HepG2 (cell line): ENCODE results near the gene STRN4. TPM values are rescaled to one million over a fixed set of nuclear protein-coding genes. Genes with fewer than 3 reads are reported as not detected.

Experiments used
- ESRRA ChIP-seq: sonication (generic); formaldehyde crosslinking; IDR thresholded peaks from 2 replicates; pipeline ENCODE4 v1.5.1; 2020; ENCODE audit warnings: mild to moderate bottlenecking, low read depth, missing genetic modification reagents
- KDM5B ChIP-seq: sonication (generic); formaldehyde crosslinking; IDR thresholded peaks from 2 replicates; pipeline ENCODE4 v1.4.0; 2020; ENCODE audit warnings: missing genetic modification reagents, mild to moderate bottlenecking, borderline replicate concordance
- MEIS1 ChIP-seq: sonication (generic); formaldehyde crosslinking; IDR thresholded peaks from 2 replicates; pipeline ENCODE4 v1.9.0; 2021; ENCODE audit warnings: mild to moderate bottlenecking, missing genetic modification reagents, moderate library complexity, borderline replicate concordance
- NFKB2 ChIP-seq: sonication (generic); formaldehyde crosslinking; IDR thresholded peaks from 2 replicates; pipeline ENCODE4 v1.4.0; 2020; ENCODE audit warnings: missing genetic modification reagents, borderline replicate concordance
- RAD21 ChIP-seq: fragments of 450-650 bp; formaldehyde crosslinking; IDR thresholded peaks from 2 replicates; pipeline ENCODE4 v1.5.0; 2020; ENCODE audit warnings: mild to moderate bottlenecking
- SALL1 ChIP-seq: sonication (generic); formaldehyde crosslinking; IDR thresholded peaks from 2 replicates; pipeline ENCODE4 v1.8.0; 2022; ENCODE audit warnings: mild to moderate bottlenecking, missing genetic modification reagents
- STAG1 ChIP-seq: sonication (generic); formaldehyde crosslinking; IDR thresholded peaks from 2 replicates; pipeline ENCODE4 v1.4.0; 2020; ENCODE audit warnings: missing genetic modification reagents
- TEAD3 ChIP-seq: optimal IDR thresholded peaks from 2 replicates; pipeline ENCODE3; 2016; ENCODE audit warnings: borderline replicate concordance
- TFAP4 ChIP-seq: sonication (generic); IDR thresholded peaks from 2 replicates; pipeline ENCODE4 v1.6.1; 2016; ENCODE audit warnings: low read depth, borderline replicate concordance
- ZBTB38 ChIP-seq: sonication (generic); formaldehyde crosslinking; IDR thresholded peaks from 2 replicates; pipeline ENCODE4 v1.5.1; 2020; ENCODE audit warnings: mild to moderate bottlenecking, missing genetic modification reagents
- ZNF235 ChIP-seq: sonication (generic); formaldehyde crosslinking; IDR thresholded peaks from 2 replicates; pipeline ENCODE4 v1.8.1; 2023; ENCODE audit warnings: mild to moderate bottlenecking, missing genetic modification reagents, borderline replicate concordance
- ZNF362 ChIP-seq: sonication (generic); formaldehyde crosslinking; IDR thresholded peaks from 2 replicates; pipeline ENCODE4 v1.4.0; 2020; ENCODE audit warnings: missing genetic modification reagents, mild to moderate bottlenecking, borderline replicate concordance
- ZNF430 ChIP-seq: sonication (generic); formaldehyde crosslinking; IDR thresholded peaks from 2 replicates; pipeline ENCODE4 v1.9.0; 2021; ENCODE audit warnings: mild to moderate bottlenecking, missing genetic modification reagents
- ZNF44 ChIP-seq: sonication (generic); formaldehyde crosslinking; IDR thresholded peaks from 2 replicates; pipeline ENCODE4 v1.5.1; 2020; ENCODE audit warnings: mild to moderate bottlenecking, missing genetic modification reagents
- ZNF580 ChIP-seq: IDR thresholded peaks from 2 replicates; pipeline ENCODE4 v1.6.1; 2016; ENCODE audit warnings: low read depth, borderline replicate concordance
- ZNF687 ChIP-seq: sonication (generic); formaldehyde crosslinking; IDR thresholded peaks from 2 replicates; pipeline ENCODE4 v1.5.1; 2020; ENCODE audit warnings: mild to moderate bottlenecking, missing genetic modification reagents, moderate library complexity
- ZNF768 ChIP-seq: sonication (generic); formaldehyde crosslinking; IDR thresholded peaks from 2 replicates; pipeline ENCODE4 v1.4.0; 2020; ENCODE audit warnings: missing genetic modification reagents
- polyA plus RNA-seq, 8 experiments: library from polyadenylated mRNA; depleted of rRNA in 3 of 8; stranded (reverse) in 7 of 8; unstranded in 1 of 8; fragments of >200 nt; fragmentation: Illumina TruSeq in 4 of 8; extraction: Trizol in 4 of 8; gene quantifications; 2 replicates each; pipeline versions ENCODE4 v1.2.1 to v1.2.3, GENCODE V29; 2011 to 2016; ENCODE audit warnings: low read depth in 4 of 8, missing spikeins in 1 of 8, mixed read lengths in 1 of 8; ENCODE audit not compliant: insufficient read depth in 1 of 8
- total RNA-seq, 5 experiments: library from RNA; depleted of rRNA; stranded (reverse); fragments of >200 nt; fragmentation: Illumina TruSeq; extraction: Trizol; gene quantifications; 2 replicates each; pipeline ENCODE4 v1.2.3, GENCODE V29; 2016; ENCODE audit warnings: low read depth in 1 of 5
- TF ChIP-seq, protein P1 (sequence below): sonication (generic); formaldehyde crosslinking; IDR thresholded peaks from 2 replicates; pipeline ENCODE4 v1.9.0; 2022; ENCODE audit warnings: missing genetic modification reagents, mild to moderate bottlenecking, borderline replicate concordance
- TF ChIP-seq, protein P2 (sequence below): sonication (generic); formaldehyde crosslinking; IDR thresholded peaks from 2 replicates; pipeline ENCODE4 v1.5.0; 2020; ENCODE audit warnings: missing genetic modification reagents, mild to moderate bottlenecking, borderline replicate concordance

STRN4 gene
- total and polyA plus RNA-seq, 2 of the 13 experiments (the other 11 are each of a cell fraction or from before 2014, with no cell fraction given) = 43.1 to 57.3 TPM

DNA sequence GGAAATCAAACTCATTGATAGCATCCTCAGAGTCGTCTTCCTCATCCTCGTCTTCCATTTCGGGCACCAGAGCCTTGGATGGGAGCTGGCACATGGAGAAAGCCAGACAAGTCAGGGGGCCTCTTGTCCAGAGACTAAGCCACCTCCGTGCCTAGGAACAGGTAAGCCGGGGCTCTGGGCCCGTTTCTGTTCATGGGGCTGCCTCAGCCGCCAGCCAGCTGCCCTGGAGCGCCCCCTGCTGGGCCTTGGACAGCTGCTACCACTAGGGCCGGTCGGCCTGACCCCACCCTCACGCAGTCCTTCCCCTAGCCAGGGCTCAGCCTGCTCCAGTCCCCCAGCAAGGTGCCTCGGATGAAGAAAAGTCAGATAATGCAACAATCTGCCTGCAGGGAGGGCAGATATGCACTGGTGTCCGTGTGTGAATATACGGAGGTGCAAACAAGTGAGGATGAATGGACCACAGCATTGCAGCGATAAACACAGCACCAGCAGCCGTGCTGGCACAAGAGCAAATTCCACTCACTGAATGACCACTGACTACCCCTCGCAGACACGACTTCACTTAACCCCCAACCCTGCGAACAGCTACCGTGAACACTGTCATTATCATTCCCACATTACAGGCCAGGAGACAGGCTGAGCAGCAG is 17.4 kb downstream of the STRN4 start (continued):
- peak; percentile 55 for TF ChIP-seq TFAP4
- TF ChIP-seq ZNF362 = no peak
- TF ChIP-seq NFKB2 (CRISPR knock-in tag) = 0 out of 2 replicates have a peak, but pooled peaks have one; percentile 9
- no peak for TF ChIP-seq ZNF430 (CRISPR knock-in tag)
- TF ChIP-seq KDM5B (CRISPR knock-in tag) = peak; percentile 30; the same call in 1 of the 2 replicates
- peak; percentile 20; the same call in 1 of the 2 replicates for TF ChIP-seq SALL1 (CRISPR knock-in tag)
- peak; percentile 13; the same call in 1 of the 2 replicates for TF ChIP-seq ZNF768 (CRISPR knock-in tag)
- TF ChIP-seq, protein P1, sequence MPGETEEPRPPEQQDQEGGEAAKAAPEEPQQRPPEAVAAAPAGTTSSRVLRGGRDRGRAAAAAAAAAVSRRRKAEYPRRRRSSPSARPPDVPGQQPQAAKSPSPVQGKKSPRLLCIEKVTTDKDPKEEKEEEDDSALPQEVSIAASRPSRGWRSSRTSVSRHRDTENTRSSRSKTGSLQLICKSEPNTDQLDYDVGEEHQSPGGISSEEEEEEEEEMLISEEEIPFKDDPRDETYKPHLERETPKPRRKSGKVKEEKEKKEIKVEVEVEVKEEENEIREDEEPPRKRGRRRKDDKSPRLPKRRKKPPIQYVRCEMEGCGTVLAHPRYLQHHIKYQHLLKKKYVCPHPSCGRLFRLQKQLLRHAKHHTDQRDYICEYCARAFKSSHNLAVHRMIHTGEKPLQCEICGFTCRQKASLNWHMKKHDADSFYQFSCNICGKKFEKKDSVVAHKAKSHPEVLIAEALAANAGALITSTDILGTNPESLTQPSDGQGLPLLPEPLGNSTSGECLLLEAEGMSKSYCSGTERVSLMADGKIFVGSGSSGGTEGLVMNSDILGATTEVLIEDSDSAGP (CRISPR knock-in tag) = peak; percentile 47; the same call in 1 of the 2 replicates
- TF ChIP-seq STAG1 = peak; percentile 72
- TF ChIP-seq ZNF44 (CRISPR knock-in tag) = no peak
- TF ChIP-seq ESRRA = 0 out of 2 replicates have a peak, but pooled peaks have one; percentile 27
- peak; percentile 36; the same call in 1 of the 2 replicates for TF ChIP-seq ZNF580 (CRISPR knock-in tag)
- TF ChIP-seq ZNF235 (CRISPR knock-in tag) = no peak
- peak; percentile 16 for TF ChIP-seq TEAD3 (CRISPR knock-in tag)
- 0 out of 2 replicates have a peak, but pooled peaks have one; percentile 23 for TF ChIP-seq MEIS1 (CRISPR knock-in tag)
- TF ChIP-seq, protein P2, sequence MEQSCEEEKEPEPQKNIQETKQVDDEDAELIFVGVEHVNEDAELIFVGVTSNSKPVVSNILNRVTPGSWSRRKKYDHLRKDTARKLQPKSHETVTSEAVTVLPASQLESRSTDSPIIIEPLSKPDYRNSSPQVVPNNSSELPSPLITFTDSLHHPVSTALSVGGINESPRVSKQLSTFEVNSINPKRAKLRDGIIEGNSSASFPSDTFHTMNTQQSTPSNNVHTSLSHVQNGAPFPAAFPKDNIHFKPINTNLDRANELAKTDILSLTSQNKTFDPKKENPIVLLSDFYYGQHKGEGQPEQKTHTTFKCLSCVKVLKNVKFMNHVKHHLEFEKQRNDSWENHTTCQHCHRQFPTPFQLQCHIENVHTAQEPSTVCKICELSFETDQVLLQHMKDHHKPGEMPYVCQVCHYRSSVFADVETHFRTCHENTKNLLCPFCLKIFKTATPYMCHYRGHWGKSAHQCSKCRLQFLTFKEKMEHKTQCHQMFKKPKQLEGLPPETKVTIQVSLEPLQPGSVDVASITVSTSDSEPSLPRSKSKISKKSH (CRISPR knock-in tag) = 0 out of 2 replicates have a peak, but pooled peaks have one; percentile 31
- TF ChIP-seq RAD21 = peak; percentile 86
- TF ChIP-seq ZNF687 (CRISPR knock-in tag) = peak; percentile 57
- TF ChIP-seq ZBTB38 (CRISPR knock-in tag) = peak; percentile 87
